ENCODE data around the gene NCOA7. TPM values are rescaled to one million over a fixed set of nuclear protein-coding genes. Genes with fewer than 3 reads are reported as not detected.

The NCOA7 gene
- total and polyA plus RNA-seq, 10 of the 15 experiments (the other 5 are each of a cell fraction or from before 2014, with no cell fraction given): 18.9 to 50.3 (median 34.2) TPM

GRCh38 chr6:125780540-125781313 lies 10.0 kb upstream of the NCOA7 start (continued):
- TF ChIP-seq ZZZ3 (IDR thresholded peaks at IDR 0.05; ENCODE audit: control insufficient read depth, insufficient read length, low read depth): no peak
- no peak for TF ChIP-seq ESRRA (IDR thresholded peaks at IDR 0.05; ENCODE audit: low read length)
- TF ChIP-seq ASH2L (IDR thresholded peaks at IDR 0.05; ENCODE audit: borderline replicate concordance, low read depth): peak; percentile 100
- TF ChIP-seq CHD2 (IDR thresholded peaks at IDR 0.05; ENCODE audit: borderline replicate concordance, low read depth, low read length): no peak
- TF ChIP-seq IKZF2 (IDR thresholded peaks at IDR 0.05): peak; percentile 5 to 47; a peak in 1 of 4 replicates
- TF ChIP-seq RAD51 (IDR thresholded peaks at IDR 0.05): 0 out of 2 replicates have a peak, but pooled peaks have one; percentile 8
- TF ChIP-seq CBX3 (IDR thresholded peaks at IDR 0.05; ENCODE audit: borderline replicate concordance, low read depth): no peak
- no peak for TF ChIP-seq RCOR1 (conservative IDR thresholded peaks at IDR 0.05; ENCODE audit: low read depth, low read length)
- no peak for TF ChIP-seq POLR2AphosphoS2 (IDR thresholded peaks at IDR 0.05; ENCODE audit: low read depth, low read length)
- no peak for TF ChIP-seq RAD21 (IDR thresholded peaks at IDR 0.05; ENCODE audit: insufficient read depth, low read depth, low read length)
- no peak for TF ChIP-seq NFYB (IDR thresholded peaks at IDR 0.05; ENCODE audit: insufficient read depth, low read depth, low read length)
- TF ChIP-seq KAT2A (conservative IDR thresholded peaks at IDR 0.05; ENCODE audit: control insufficient read depth, low read depth, low read length): no peak
- peak; percentile 57; the same call in 1 of the 2 replicates for TF ChIP-seq FOXM1 (IDR thresholded peaks at IDR 0.05; ENCODE audit: low read depth, low read length)
- no peak for TF ChIP-seq DPF2 (IDR thresholded peaks at IDR 0.05)
- TF ChIP-seq USF2 (IDR thresholded peaks at IDR 0.05; ENCODE audit: borderline replicate concordance, low read depth, low read length): no peak
- no peak; the same call in 1 of the 2 replicates for TF ChIP-seq CBX5 (IDR thresholded peaks at IDR 0.05; ENCODE audit: low read depth)
- TF ChIP-seq MEF2B (IDR thresholded peaks at IDR 0.05; ENCODE audit: partially characterized antibody, poor library complexity, severe bottlenecking): no peak
- TF ChIP-seq CEBPZ (IDR thresholded peaks at IDR 0.05; ENCODE audit: low read depth, low read length): no peak
- TF ChIP-seq SMAD1 (IDR thresholded peaks at IDR 0.05; ENCODE audit: low read depth, partially characterized antibody): peak; percentile 14
- no peak; the same call in 1 of the 2 replicates for TF ChIP-seq JUNB (IDR thresholded peaks at IDR 0.05)
- no peak for TF ChIP-seq TBL1XR1 (IDR thresholded peaks at IDR 0.05; ENCODE audit: low read depth, low read length)
- TF ChIP-seq REST (IDR thresholded peaks at IDR 0.05; ENCODE audit: low read depth, low read length): no peak
- no peak for TF ChIP-seq CHD1 (IDR thresholded peaks at IDR 0.05; ENCODE audit: low read depth, low read length)
- TF ChIP-seq RFX5 (IDR thresholded peaks at IDR 0.05; ENCODE audit: low read depth, low read length): no peak

Data from GM12878 (cell line).